HepG2 (cell line): ENCODE results near the gene M1AP. TPM values are rescaled to one million over a fixed set of nuclear protein-coding genes. Genes with fewer than 3 reads are reported as not detected.
A peak's percentile ranks its signal among the peaks of the same experiment; 100 is the strongest.

Experiments used
- AKAP8 ChIP-seq: sonication (generic); formaldehyde crosslinking; IDR thresholded peaks from 2 replicates; pipeline ENCODE4 v1.5.1; 2020; ENCODE audit warnings: mild to moderate bottlenecking, missing genetic modification reagents
- BCL3 ChIP-seq: sonication (generic); formaldehyde crosslinking; IDR thresholded peaks from 2 replicates; pipeline ENCODE4 v1.5.1; 2020; ENCODE audit warnings: mild to moderate bottlenecking, missing genetic modification reagents, moderate library complexity
- BORCS8-MEF2B ChIP-seq: sonication (generic); formaldehyde crosslinking; IDR thresholded peaks from 2 replicates; pipeline ENCODE4 v1.8.0; 2022; ENCODE audit warnings: mild to moderate bottlenecking, missing genetic modification reagents
- DMAP1 ChIP-seq: IDR thresholded peaks from 2 replicates; pipeline ENCODE4 v1.6.1; 2016
- EEA1 ChIP-seq: sonication (generic); formaldehyde crosslinking; IDR thresholded peaks from 2 replicates; pipeline ENCODE4 v1.5.1; 2020; ENCODE audit warnings: mild to moderate bottlenecking, missing genetic modification reagents, borderline replicate concordance
- ETV5 ChIP-seq: IDR thresholded peaks from 2 replicates; pipeline ENCODE4 v1.6.1; 2018; ENCODE audit warnings: missing biosample characterization, missing genetic modification reagents, inconsistent platforms, borderline replicate concordance
- KDM2A ChIP-seq: sonication (generic); formaldehyde crosslinking; IDR thresholded peaks from 2 replicates; pipeline ENCODE4 v1.4.0; 2020; ENCODE audit warnings: low read depth, missing genetic modification reagents, borderline replicate concordance
- KDM5B ChIP-seq: sonication (generic); formaldehyde crosslinking; IDR thresholded peaks from 2 replicates; pipeline ENCODE4 v1.4.0; 2020; ENCODE audit warnings: missing genetic modification reagents, mild to moderate bottlenecking, borderline replicate concordance
- MAX ChIP-seq: IDR thresholded peaks from 2 replicates; pipeline ENCODE4 v1.6.1; 2012; ENCODE audit warnings: inconsistent platforms
- MAZ ChIP-seq, 2 experiments: sonication (generic) in 1 of 2; formaldehyde crosslinking in 1 of 2; IDR thresholded peaks; 2 replicates each; pipeline versions ENCODE4 v1.5.0 to v1.6.1; 2012 to 2020; ENCODE audit warnings: low read depth in 2 of 2, mild to moderate bottlenecking in 2 of 2, borderline replicate concordance in 1 of 2, improper control_type of control experiment in 1 of 2, low read length in 1 of 2, missing genetic modification reagents in 1 of 2, moderate library complexity in 1 of 2
- NFAT5 ChIP-seq: sonication (generic); formaldehyde crosslinking; IDR thresholded peaks from 2 replicates; pipeline ENCODE4 v1.4.0; 2020; ENCODE audit warnings: missing genetic modification reagents
- NR2C2 ChIP-seq: sonication (generic); formaldehyde crosslinking; IDR thresholded peaks from 2 replicates; pipeline ENCODE4 v1.4.0; 2020; ENCODE audit warnings: missing genetic modification reagents, mild to moderate bottlenecking, moderate library complexity, borderline replicate concordance
- RARA ChIP-seq: IDR thresholded peaks from 2 replicates; pipeline ENCODE4 v1.6.1; 2016; ENCODE audit warnings: missing genetic modification reagents, missing compliant biosample characterization
- RNF2 ChIP-seq: fragments of 450-650 bp; conservative IDR thresholded peaks from 2 replicates; pipeline ENCODE4 v1.6.1; 2016; ENCODE audit warnings: low read depth
- SP1 ChIP-seq, 2 experiments: fragments of 450-650 bp in 1 of 2; sonication (generic) in 1 of 2; formaldehyde crosslinking in 1 of 2; IDR thresholded peaks; 2 replicates each; pipeline versions ENCODE4 v1.4.0 to v1.6.1; 2016 to 2020; ENCODE audit warnings: missing genetic modification reagents in 1 of 2
- SPEN ChIP-seq: sonication (generic); formaldehyde crosslinking; IDR thresholded peaks from 2 replicates; pipeline ENCODE4 v1.5.1; 2020; ENCODE audit warnings: low read depth, mild to moderate bottlenecking, missing genetic modification reagents
- ZNF263 ChIP-seq: sonication (generic); formaldehyde crosslinking; IDR thresholded peaks from 2 replicates; pipeline ENCODE4 v1.4.0; 2020; ENCODE audit warnings: missing genetic modification reagents
- ZNF331 ChIP-seq: sonication (generic); formaldehyde crosslinking; IDR thresholded peaks from 2 replicates; pipeline ENCODE4 v1.4.0; 2020; ENCODE audit warnings: missing genetic modification reagents
- ZNF543 ChIP-seq: sonication (generic); formaldehyde crosslinking; IDR thresholded peaks from 2 replicates; pipeline ENCODE4 v1.4.0; 2020; ENCODE audit warnings: mild to moderate bottlenecking, missing genetic modification reagents
- ZNF546 ChIP-seq: sonication (generic); formaldehyde crosslinking; conservative IDR thresholded peaks from 2 replicates; pipeline ENCODE4 v1.8.1; 2023; ENCODE audit warnings: mild to moderate bottlenecking, missing genetic modification reagents
- ZSCAN29 ChIP-seq: sonication (generic); formaldehyde crosslinking; conservative IDR thresholded peaks from 2 replicates; pipeline ENCODE4 v1.4.0; 2020; ENCODE audit warnings: mild to moderate bottlenecking, missing genetic modification reagents
- ZSCAN31 ChIP-seq: sonication (generic); formaldehyde crosslinking; IDR thresholded peaks from 2 replicates; pipeline ENCODE4 v1.5.0; 2020; ENCODE audit warnings: low read depth, mild to moderate bottlenecking, missing genetic modification reagents
- polyA plus RNA-seq, 8 experiments: library from polyadenylated mRNA; depleted of rRNA in 3 of 8; stranded (reverse) in 7 of 8; unstranded in 1 of 8; fragments of >200 nt; fragmentation: Illumina TruSeq in 4 of 8; extraction: Trizol in 4 of 8; gene quantifications; 2 replicates each; pipeline versions ENCODE4 v1.2.1 to v1.2.3, GENCODE V29; 2011 to 2016; ENCODE audit warnings: low read depth in 4 of 8, missing spikeins in 1 of 8, mixed read lengths in 1 of 8; ENCODE audit not compliant: insufficient read depth in 1 of 8
- total RNA-seq, 5 experiments: library from RNA; depleted of rRNA; stranded (reverse); fragments of >200 nt; fragmentation: Illumina TruSeq; extraction: Trizol; gene quantifications; 2 replicates each; pipeline ENCODE4 v1.2.3, GENCODE V29; 2016; ENCODE audit warnings: low read depth in 1 of 5

M1AP gene
- total and polyA plus RNA-seq, 2 of the 13 experiments (the other 11 are each of a cell fraction or from before 2014, with no cell fraction given), result not detected

- TF ChIP-seq KDM5B (CRISPR knock-in tag), result 0 out of 2 replicates have a peak, but pooled peaks have one; percentile 18
- peak; percentile 33; the same call in 1 of the 2 replicates for TF ChIP-seq NR2C2 (CRISPR knock-in tag)
- peak; percentile 29; the same call in 1 of the 2 replicates for TF ChIP-seq DMAP1 (CRISPR knock-in tag)
- no peak for TF ChIP-seq MAZ (IDR thresholded peaks at IDR 0.05; ENCODE audit: borderline replicate concordance, low read depth, low read length)
- TF ChIP-seq MAZ (CRISPR knock-in tag; IDR thresholded peaks at IDR 0.05; ENCODE audit: low read depth), result peak; percentile 76
- TF ChIP-seq SP1 (IDR thresholded peaks at IDR 0.05), result no peak
- TF ChIP-seq SP1 (CRISPR knock-in tag; IDR thresholded peaks at IDR 0.05), result no peak
- peak; percentile 74; the same call in 1 of the 2 replicates for TF ChIP-seq ZSCAN29
- peak; percentile 66; the same call in 1 of the 2 replicates for TF ChIP-seq MAX
- TF ChIP-seq EEA1 (CRISPR knock-in tag), result no peak
- TF ChIP-seq AKAP8, result 0 out of 2 replicates have a peak, but pooled peaks have one; percentile 8
- TF ChIP-seq ZSCAN31 (CRISPR knock-in tag), result peak; percentile 64; the same call in 1 of the 2 replicates
- TF ChIP-seq ZNF263, result peak; percentile 94
- 0 out of 2 replicates have a peak, but pooled peaks have one; percentile 35 for TF ChIP-seq RNF2
- TF ChIP-seq ZNF331, result peak; percentile 11; the same call in 1 of the 2 replicates
- TF ChIP-seq ZNF543 (CRISPR knock-in tag), result peak; percentile 41; the same call in 1 of the 2 replicates
- TF ChIP-seq KDM2A (CRISPR knock-in tag), result peak; percentile 50
- no peak for TF ChIP-seq RARA (CRISPR knock-in tag)
- TF ChIP-seq ZNF546 (CRISPR knock-in tag), result peak; percentile 34; the same call in 1 of the 2 replicates
- no peak for TF ChIP-seq BCL3 (CRISPR knock-in tag)
- peak; percentile 56 for TF ChIP-seq SPEN (CRISPR knock-in tag)
- TF ChIP-seq ETV5 (CRISPR knock-in tag), result peak; percentile 30; the same call in 1 of the 2 replicates
- peak; percentile 32; the same call in 1 of the 2 replicates for TF ChIP-seq BORCS8-MEF2B (CRISPR knock-in tag)
- TF ChIP-seq NFAT5 (CRISPR knock-in tag), result 0 out of 2 replicates have a peak, but pooled peaks have one; percentile 32
Observed at GRCh38 chr2:74548900-74549826, 99.0 kb downstream of the M1AP start (continued).
